Prostate gland (tissue), 2 donors: Measurements from ENCODE around the gene ZBTB11.

Experiments
- POLR2A ChIP-seq: fragments of 450-650 bp; IDR thresholded peaks from one replicate; pipeline ENCODE4 v1.6.1; 2016; ENCODE audit warnings: antibody characterized with exemption, mild to moderate bottlenecking
- TF ChIP-seq, protein P1 (sequence below), 4 experiments: fragments of 200-600 bp in 2 of 4; fragments of 450-650 bp in 2 of 4; sonication (generic) in 2 of 4; IDR thresholded peaks; 1 replicate in 3 of 4; 2 replicates in 1 of 4; pipeline ENCODE4 v1.5.1; 2016 to 2019; ENCODE audit warnings: antibody characterized with exemption in 4 of 4, mild to moderate bottlenecking in 2 of 4, moderate library complexity in 2 of 4

DNA sequence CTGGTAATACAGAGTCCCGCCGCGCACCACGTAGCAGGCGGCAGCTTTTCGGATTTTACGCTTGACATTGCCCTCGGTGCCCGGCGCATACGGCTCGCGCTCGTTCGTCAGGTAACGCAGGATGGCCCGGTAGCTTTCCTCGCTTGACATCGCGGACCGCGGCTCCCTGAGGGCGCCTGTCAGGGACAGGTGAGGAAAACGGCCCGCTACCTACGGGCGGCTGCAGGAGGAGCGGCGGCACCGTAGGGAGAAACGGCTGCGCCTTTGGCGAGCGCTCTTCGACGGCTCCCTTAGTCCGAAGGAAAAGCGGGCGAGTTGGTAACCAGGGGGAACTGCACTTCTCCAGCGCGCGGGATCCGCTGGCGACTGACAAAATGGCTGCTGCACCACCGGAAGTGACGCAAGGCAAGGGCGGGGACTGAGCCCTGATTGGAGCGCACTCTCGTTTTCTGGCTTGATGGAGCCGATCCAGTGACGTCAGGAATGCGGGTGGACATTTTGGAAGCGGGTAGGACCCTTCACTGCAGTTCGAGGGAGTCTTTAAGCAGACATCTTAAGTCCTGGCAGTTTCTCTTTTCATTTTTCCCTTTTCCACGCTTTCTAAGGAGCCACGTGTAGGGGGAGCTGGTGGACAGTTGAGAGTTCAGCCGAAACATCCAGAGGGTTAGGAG, at the start of gene ZBTB11:
- TF ChIP-seq, protein P1, sequence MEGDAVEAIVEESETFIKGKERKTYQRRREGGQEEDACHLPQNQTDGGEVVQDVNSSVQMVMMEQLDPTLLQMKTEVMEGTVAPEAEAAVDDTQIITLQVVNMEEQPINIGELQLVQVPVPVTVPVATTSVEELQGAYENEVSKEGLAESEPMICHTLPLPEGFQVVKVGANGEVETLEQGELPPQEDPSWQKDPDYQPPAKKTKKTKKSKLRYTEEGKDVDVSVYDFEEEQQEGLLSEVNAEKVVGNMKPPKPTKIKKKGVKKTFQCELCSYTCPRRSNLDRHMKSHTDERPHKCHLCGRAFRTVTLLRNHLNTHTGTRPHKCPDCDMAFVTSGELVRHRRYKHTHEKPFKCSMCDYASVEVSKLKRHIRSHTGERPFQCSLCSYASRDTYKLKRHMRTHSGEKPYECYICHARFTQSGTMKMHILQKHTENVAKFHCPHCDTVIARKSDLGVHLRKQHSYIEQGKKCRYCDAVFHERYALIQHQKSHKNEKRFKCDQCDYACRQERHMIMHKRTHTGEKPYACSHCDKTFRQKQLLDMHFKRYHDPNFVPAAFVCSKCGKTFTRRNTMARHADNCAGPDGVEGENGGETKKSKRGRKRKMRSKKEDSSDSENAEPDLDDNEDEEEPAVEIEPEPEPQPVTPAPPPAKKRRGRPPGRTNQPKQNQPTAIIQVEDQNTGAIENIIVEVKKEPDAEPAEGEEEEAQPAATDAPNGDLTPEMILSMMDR (IDR thresholded peaks at IDR 0.05), result peak in 3 of 4 experiments; percentile 28 to 57 (median 54)
- peak; percentile 89 for TF ChIP-seq POLR2A
